ENCODE data around the gene DCLK1.

- TF ChIP-seq EZH2 (IDR thresholded peaks at IDR 0.05; ENCODE audit: low read length, missing control alignments), result no peak
- TF ChIP-seq, protein P1, sequence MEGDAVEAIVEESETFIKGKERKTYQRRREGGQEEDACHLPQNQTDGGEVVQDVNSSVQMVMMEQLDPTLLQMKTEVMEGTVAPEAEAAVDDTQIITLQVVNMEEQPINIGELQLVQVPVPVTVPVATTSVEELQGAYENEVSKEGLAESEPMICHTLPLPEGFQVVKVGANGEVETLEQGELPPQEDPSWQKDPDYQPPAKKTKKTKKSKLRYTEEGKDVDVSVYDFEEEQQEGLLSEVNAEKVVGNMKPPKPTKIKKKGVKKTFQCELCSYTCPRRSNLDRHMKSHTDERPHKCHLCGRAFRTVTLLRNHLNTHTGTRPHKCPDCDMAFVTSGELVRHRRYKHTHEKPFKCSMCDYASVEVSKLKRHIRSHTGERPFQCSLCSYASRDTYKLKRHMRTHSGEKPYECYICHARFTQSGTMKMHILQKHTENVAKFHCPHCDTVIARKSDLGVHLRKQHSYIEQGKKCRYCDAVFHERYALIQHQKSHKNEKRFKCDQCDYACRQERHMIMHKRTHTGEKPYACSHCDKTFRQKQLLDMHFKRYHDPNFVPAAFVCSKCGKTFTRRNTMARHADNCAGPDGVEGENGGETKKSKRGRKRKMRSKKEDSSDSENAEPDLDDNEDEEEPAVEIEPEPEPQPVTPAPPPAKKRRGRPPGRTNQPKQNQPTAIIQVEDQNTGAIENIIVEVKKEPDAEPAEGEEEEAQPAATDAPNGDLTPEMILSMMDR (conservative IDR thresholded peaks at IDR 0.05 in 1 of 2, IDR thresholded peaks at IDR 0.05 in 1 of 2; ENCODE audit: low read depth in 1 of 2, low read length in 2 of 2), result no peak
These were observed 98.1 kb downstream of the DCLK1 start for GRCh38 chr13:36033035-36033434.
